ENCODE measurements around the gene AMZ2.

AMZ2 gene

GRCh38 chr17:68289936-68290267, 42.1 kb downstream of the AMZ2 start:
- H3K9me3 ChIP-seq (ENCODE audit: control extremely low read depth in 1 of 5, control insufficient read depth in 4 of 5, insufficient read depth in 2 of 5, low read depth in 1 of 5, low read length in 4 of 5), result no peaks in the 10 kb centered on the region
- POLR2A ChIA-PET, result no interaction called here
- peak overlapping the region in 5 of 7 experiments; percentile 44 to 75 (median 67) for H3K4me3 ChIP-seq (ENCODE audit: control insufficient read depth in 1 of 7, extremely low read depth in 1 of 7, insufficient read depth in 4 of 7, low read depth in 2 of 7, low read length in 6 of 7)
- peaks cover 18 to 44% (median 42%) of the 10 kb centered on the region in 4 experiments for H3K4me1 ChIP-seq (ENCODE audit: control extremely low read depth in 1 of 4, control insufficient read depth in 4 of 4, insufficient read depth in 4 of 4, low read length in 3 of 4)
- H3K27me3 ChIP-seq (replicated peaks in 2 of 5; ENCODE audit: control insufficient read depth in 4 of 5, insufficient read depth in 5 of 5, low read length in 4 of 5), result peaks cover 0 to 25% (median 4%) of the 10 kb centered on the region in 5 experiments
- DNase-seq, result no peak
- no peak overlapping the region for H3K27ac ChIP-seq (ENCODE audit: insufficient read depth in 1 of 2, low read depth in 1 of 2, low read length in 2 of 2, poor library complexity in 1 of 2, severe bottlenecking in 2 of 2)
- 0% methylated on average over 6 of the region's 9 CpGs for WGBS (ENCODE audit: insufficient coverage)
- H3K36me3 ChIP-seq (ENCODE audit: control insufficient read depth in 4 of 4, insufficient read depth in 4 of 4, low read length in 3 of 4), result no peaks in the 10 kb centered on the region
- CTCF ChIA-PET, result interaction anchor here (1.2 to 1.5 kb wide), 4 partner anchors 12 to 111 kb away, joined by 3 to 5 read pairs (median 4); no protein-coding TSS in a partner anchor

- no peaks in the 10 kb centered on the region for H3K36me3 ChIP-seq (ENCODE audit: control insufficient read depth in 4 of 4, insufficient read depth in 4 of 4, low read length in 3 of 4)
- ChIA-PET CTCF (interaction anchor here (1.2 to 1.5 kb wide), 4 partner anchors 12 to 111 kb away, joined by 3 to 5 read pairs (median 4); no protein-coding TSS in a partner anchor), POLR2A (no interaction called here)
- H3K27me3 ChIP-seq (replicated peaks in 2 of 5; ENCODE audit: control insufficient read depth in 4 of 5, insufficient read depth in 5 of 5, low read length in 4 of 5), result peaks cover 0 to 25% (median 4%) of the 10 kb centered on the region in 5 experiments
- peaks cover 18 to 44% (median 42%) of the 10 kb centered on the region in 4 experiments for H3K4me1 ChIP-seq (ENCODE audit: control extremely low read depth in 1 of 4, control insufficient read depth in 4 of 4, insufficient read depth in 4 of 4, low read length in 3 of 4)
- no peak overlapping the region for H3K27ac ChIP-seq (ENCODE audit: insufficient read depth in 1 of 2, low read depth in 1 of 2, low read length in 2 of 2, poor library complexity in 1 of 2, severe bottlenecking in 2 of 2)
- no peaks in the 10 kb centered on the region for H3K9me3 ChIP-seq (ENCODE audit: control extremely low read depth in 1 of 5, control insufficient read depth in 4 of 5, insufficient read depth in 2 of 5, low read depth in 1 of 5, low read length in 4 of 5)
- under 1% methylated on average over 46 of the region's 50 CpGs for WGBS (ENCODE audit: insufficient coverage)
- peak overlapping the region in 6 of 7 experiments; percentile 44 to 75 (median 66) for H3K4me3 ChIP-seq (ENCODE audit: control insufficient read depth in 1 of 7, extremely low read depth in 1 of 7, insufficient read depth in 4 of 7, low read depth in 2 of 7, low read length in 6 of 7)
- DNase-seq, result peak; percentile 36 to 71 (median 63)
Measured at GRCh38 chr17:68290268-68290954, 42.6 kb downstream of the AMZ2 start.

- Histone ChIP-seq H3K27ac (ENCODE audit: insufficient read depth in 1 of 2, low read depth in 1 of 2, low read length in 2 of 2, poor library complexity in 1 of 2, severe bottlenecking in 2 of 2) (no peak within 1 kb of the TSS), H3K9me3 (ENCODE audit: control extremely low read depth in 1 of 5, control insufficient read depth in 4 of 5, insufficient read depth in 2 of 5, low read depth in 1 of 5, low read length in 4 of 5) (no peaks in the 10 kb centered on the region), H3K36me3 (ENCODE audit: control insufficient read depth in 4 of 4, insufficient read depth in 4 of 4, low read length in 3 of 4) (no peaks in the 10 kb centered on the region), H3K4me1 (ENCODE audit: control extremely low read depth in 1 of 4, control insufficient read depth in 4 of 4, insufficient read depth in 4 of 4, low read length in 3 of 4) (peaks cover 18 to 44% (median 42%) of the 10 kb centered on the region in 4 experiments), H3K27me3 (replicated peaks in 2 of 5; ENCODE audit: control insufficient read depth in 4 of 5, insufficient read depth in 5 of 5, low read length in 4 of 5) (peaks cover 0 to 25% (median 4%) of the 10 kb centered on the region in 5 experiments), H3K4me3 (ENCODE audit: control insufficient read depth in 1 of 7, extremely low read depth in 1 of 7, insufficient read depth in 4 of 7, low read depth in 2 of 7, low read length in 6 of 7) (peak within 1 kb of the TSS; percentile 46 to 75 (median 67))
- peak; percentile 41 to 76 (median 65) for DNase-seq
- WGBS (ENCODE audit: insufficient coverage), result 0% methylated on average over 79 of the region's 96 CpGs
- CTCF ChIA-PET, result interaction anchor here (0.8 to 1.5 kb wide), 2 partner anchors 27 to 56 kb away, joined by 3 to 5 read pairs; no protein-coding TSS in a partner anchor
- POLR2A ChIA-PET, result no interaction called here
Measured at GRCh38 chr17:68290955-68291835, 43.4 kb downstream of the AMZ2 start, which contains the start of the genes ARSG and SLC16A6. ARSG (plus strand) TSS chr17:68291495; CDS start chr17:68307494, 15,999 bp downstream. SLC16A6 (minus strand) TSS chr17:68291127; CDS start chr17:68278320, 12,807 bp downstream.

- CTCF ChIA-PET, result interaction anchor here (0.5 to 1.6 kb wide), 7 partner anchors 20 to 127 kb away, joined by 3 to 6 read pairs (median 3); no protein-coding TSS in a partner anchor
- DNase-seq, result peak; percentile 91 to 97 (median 96)
- H3K27ac ChIP-seq (ENCODE audit: insufficient read depth in 1 of 2, low read depth in 1 of 2, low read length in 2 of 2, poor library complexity in 1 of 2, severe bottlenecking in 2 of 2), result no peak overlapping the region
- no peaks in the 10 kb centered on the region for H3K36me3 ChIP-seq (ENCODE audit: control insufficient read depth in 4 of 4, insufficient read depth in 4 of 4, low read length in 3 of 4)
- peak overlapping the region; percentile 46 to 75 (median 67) for H3K4me3 ChIP-seq (ENCODE audit: control insufficient read depth in 1 of 7, extremely low read depth in 1 of 7, insufficient read depth in 4 of 7, low read depth in 2 of 7, low read length in 6 of 7)
- under 1% methylated on average over 73 of the region's 76 CpGs for WGBS (ENCODE audit: insufficient coverage)
- H3K4me1 ChIP-seq (ENCODE audit: control extremely low read depth in 1 of 4, control insufficient read depth in 4 of 4, insufficient read depth in 4 of 4, low read length in 3 of 4), result peaks cover 18 to 50% (median 43%) of the 10 kb centered on the region in 4 experiments
- H3K9me3 ChIP-seq (ENCODE audit: control extremely low read depth in 1 of 5, control insufficient read depth in 4 of 5, insufficient read depth in 2 of 5, low read depth in 1 of 5, low read length in 4 of 5), result no peaks in the 10 kb centered on the region
- peaks cover 0 to 25% (median 4%) of the 10 kb centered on the region in 5 experiments for H3K27me3 ChIP-seq (replicated peaks in 2 of 5; ENCODE audit: control insufficient read depth in 4 of 5, insufficient read depth in 5 of 5, low read length in 4 of 5)
- POLR2A ChIA-PET, result no interaction called here
Measured at GRCh38 chr17:68291836-68292688, 44.2 kb downstream of the AMZ2 start.

- CTCF ChIA-PET, result interaction anchor here (0.6 to 1.6 kb wide), 5 partner anchors 20 to 63 kb away, joined by 3 to 6 read pairs (median 3); no protein-coding TSS in a partner anchor
- peaks cover 18 to 53% (median 43%) of the 10 kb centered on the region in 4 experiments for H3K4me1 ChIP-seq (ENCODE audit: control extremely low read depth in 1 of 4, control insufficient read depth in 4 of 4, insufficient read depth in 4 of 4, low read length in 3 of 4)
- WGBS (ENCODE audit: insufficient coverage), result 65% methylated on average over 7 of the region's 9 CpGs
- H3K9me3 ChIP-seq (ENCODE audit: control extremely low read depth in 1 of 5, control insufficient read depth in 4 of 5, insufficient read depth in 2 of 5, low read depth in 1 of 5, low read length in 4 of 5), result no peaks in the 10 kb centered on the region
- H3K27ac ChIP-seq (ENCODE audit: insufficient read depth in 1 of 2, low read depth in 1 of 2, low read length in 2 of 2, poor library complexity in 1 of 2, severe bottlenecking in 2 of 2), result no peak overlapping the region
- no peak for DNase-seq
- H3K36me3 ChIP-seq (ENCODE audit: control insufficient read depth in 4 of 4, insufficient read depth in 4 of 4, low read length in 3 of 4), result no peaks in the 10 kb centered on the region
- peaks cover 0 to 25% (median 4%) of the 10 kb centered on the region in 5 experiments for H3K27me3 ChIP-seq (replicated peaks in 2 of 5; ENCODE audit: control insufficient read depth in 4 of 5, insufficient read depth in 5 of 5, low read length in 4 of 5)
- POLR2A ChIA-PET, result no interaction called here
- peak overlapping the region in 5 of 7 experiments; percentile 63 to 75 (median 71) for H3K4me3 ChIP-seq (ENCODE audit: control insufficient read depth in 1 of 7, extremely low read depth in 1 of 7, insufficient read depth in 4 of 7, low read depth in 2 of 7, low read length in 6 of 7)
Measured at GRCh38 chr17:68292689-68293040, 44.8 kb downstream of the AMZ2 start.

GRCh38 chr17:68293490-68294195, 45.8 kb downstream of the AMZ2 start:
- Histone ChIP-seq H3K27ac (ENCODE audit: insufficient read depth in 1 of 2, low read depth in 1 of 2, low read length in 2 of 2, poor library complexity in 1 of 2, severe bottlenecking in 2 of 2) (no peak overlapping the region), H3K9me3 (ENCODE audit: control extremely low read depth in 1 of 5, control insufficient read depth in 4 of 5, insufficient read depth in 2 of 5, low read depth in 1 of 5, low read length in 4 of 5) (no peaks in the 10 kb centered on the region), H3K36me3 (ENCODE audit: control insufficient read depth in 4 of 4, insufficient read depth in 4 of 4, low read length in 3 of 4) (no peaks in the 10 kb centered on the region), H3K4me3 (ENCODE audit: control insufficient read depth in 1 of 7, extremely low read depth in 1 of 7, insufficient read depth in 4 of 7, low read depth in 2 of 7, low read length in 6 of 7) (no peak overlapping the region), H3K27me3 (replicated peaks in 2 of 5; ENCODE audit: control insufficient read depth in 4 of 5, insufficient read depth in 5 of 5, low read length in 4 of 5) (peaks cover 0 to 25% (median 4%) of the 10 kb centered on the region in 5 experiments), H3K4me1 (ENCODE audit: control extremely low read depth in 1 of 4, control insufficient read depth in 4 of 4, insufficient read depth in 4 of 4, low read length in 3 of 4) (peaks cover 14 to 50% (median 39%) of the 10 kb centered on the region in 4 experiments)
- no peak for DNase-seq
- WGBS (ENCODE audit: insufficient coverage), result 79% methylated on average over 3 of the region's 6 CpGs
- CTCF ChIA-PET, result interaction anchor here (0.9 to 1.6 kb wide), 3 partner anchors 19 to 143 kb away, joined by 3 to 4 read pairs (median 3); no protein-coding TSS in a partner anchor
- POLR2A ChIA-PET, result no interaction called here

Data from common myeloid progenitor, CD34-positive (primary cell).